NCI-H345 (cell line): Measurements from ENCODE around the gene HNRNPCL1.
"Not testable (repeated sequence)": the region's sequence is repeated elsewhere in the genome, so short reads cannot be mapped to it uniquely, and the experiment has no call there.

Source experiments
- DNase-seq: peaks from one replicate; lab custom pipeline; 2025; lab: John Stamatoyannopoulos, UW

The HNRNPCL1 gene

DNA sequence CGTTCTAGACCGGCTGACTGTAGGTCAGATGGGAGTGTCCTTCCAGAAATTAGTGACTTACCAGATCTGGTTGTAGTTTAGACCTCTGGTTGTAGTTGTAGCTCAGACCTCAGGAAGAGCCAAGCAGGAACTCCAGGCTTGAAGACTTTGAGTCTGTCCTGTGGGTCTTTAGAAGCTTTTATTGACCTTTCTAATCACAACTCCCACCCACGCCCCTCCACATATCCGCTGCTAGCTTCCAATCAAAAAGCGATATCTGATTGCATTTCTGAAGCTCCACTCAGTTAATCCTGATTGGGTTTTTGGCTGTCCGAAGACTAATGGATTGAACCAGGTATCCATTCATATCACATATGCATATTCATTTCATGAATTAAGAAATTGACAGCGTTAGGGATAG is at the start of gene HNRNPCL1:
TSS of gene HNRNPCL1 (minus strand) at position 101 of the 400 bp plus-strand sequence. CDS start 431 bp downstream, outside the sequence.
- DNase-seq: not testable (repeated sequence)

DNA sequence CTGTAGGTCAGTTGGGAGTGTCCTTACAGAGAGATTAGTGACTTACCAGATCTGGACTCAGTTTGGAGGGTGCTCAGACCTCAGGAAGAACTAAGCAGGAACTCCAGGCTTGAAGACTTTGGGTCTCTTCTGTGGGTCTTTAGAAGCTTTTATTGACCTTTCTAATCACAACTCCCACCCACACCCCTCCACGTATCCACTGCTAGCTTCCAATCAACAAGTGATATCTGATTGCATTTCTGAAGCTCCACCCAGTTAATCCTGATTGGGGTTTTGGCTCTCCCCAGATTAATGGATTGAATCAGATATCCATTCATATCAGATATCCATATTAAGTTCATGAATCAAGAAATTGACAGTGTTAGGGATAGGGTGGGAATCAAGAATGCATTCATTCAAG is 49.6 kb upstream of the HNRNPCL1 start, which contains the start of gene PRAMEF10:
TSS of gene PRAMEF10 (minus strand) at position 101 of the 400 bp plus-strand sequence. CDS start 2,423 bp downstream, outside the sequence.
- not testable (repeated sequence) for DNase-seq

- DNase-seq: not testable (repeated sequence)
Observed at GRCh38 chr1:12886101-12886500, 37.6 kb upstream of the HNRNPCL1 start, which contains the start of gene PRAMEF4. PRAMEF4 (minus strand) TSS chr1:12886201; CDS start chr1:12883394, 2,807 bp downstream.

- DNase-seq: not testable (repeated sequence)
Observed at GRCh38 chr1:12878453-12878852, 29.9 kb upstream of the HNRNPCL1 start.

DNA sequence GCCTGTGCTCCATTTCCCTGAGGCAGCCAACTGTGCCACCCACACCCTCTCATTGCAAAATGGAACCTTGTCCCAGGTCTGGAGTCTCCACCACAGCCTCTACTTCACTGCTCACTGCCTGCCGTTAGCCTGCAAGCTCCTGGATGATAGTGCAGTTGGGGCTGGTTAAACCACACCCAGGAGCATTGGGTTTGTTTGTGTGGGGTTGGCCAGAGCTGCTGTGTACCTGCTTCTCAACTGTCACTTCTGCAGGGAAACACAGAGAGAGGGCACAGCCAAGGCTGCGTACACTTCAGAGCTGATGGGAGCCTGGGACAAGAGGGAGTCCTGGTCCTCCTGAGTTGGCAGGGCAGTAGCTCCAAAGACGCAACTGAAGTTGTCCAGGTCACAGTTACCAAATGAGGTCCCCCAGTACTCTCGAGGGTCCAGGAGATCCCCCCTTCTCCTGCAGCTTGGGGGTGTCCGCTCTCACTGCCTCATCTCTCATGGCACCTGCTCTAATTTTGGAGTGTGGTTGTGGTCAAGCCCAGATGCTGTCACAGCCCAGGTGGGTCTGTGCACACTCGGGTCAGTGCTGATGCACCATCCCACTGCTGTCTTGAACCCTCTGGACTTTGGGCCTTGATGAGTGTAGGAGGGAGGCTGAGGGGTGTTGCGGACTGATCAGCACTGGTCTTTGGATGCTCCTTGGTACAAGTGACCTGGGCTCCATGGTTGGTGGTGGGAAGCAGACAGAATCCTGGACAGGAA is 14.8 kb upstream of the HNRNPCL1 start:
- not testable (repeated sequence) for DNase-seq

- not testable (repeated sequence) for DNase-seq
Observed at GRCh38 chr1:12856786-12857185, 8.3 kb upstream of the HNRNPCL1 start, which contains the start of gene PRAMEF2. PRAMEF2 (plus strand) TSS chr1:12857086; CDS start chr1:12859010, 1,924 bp downstream.

DNA sequence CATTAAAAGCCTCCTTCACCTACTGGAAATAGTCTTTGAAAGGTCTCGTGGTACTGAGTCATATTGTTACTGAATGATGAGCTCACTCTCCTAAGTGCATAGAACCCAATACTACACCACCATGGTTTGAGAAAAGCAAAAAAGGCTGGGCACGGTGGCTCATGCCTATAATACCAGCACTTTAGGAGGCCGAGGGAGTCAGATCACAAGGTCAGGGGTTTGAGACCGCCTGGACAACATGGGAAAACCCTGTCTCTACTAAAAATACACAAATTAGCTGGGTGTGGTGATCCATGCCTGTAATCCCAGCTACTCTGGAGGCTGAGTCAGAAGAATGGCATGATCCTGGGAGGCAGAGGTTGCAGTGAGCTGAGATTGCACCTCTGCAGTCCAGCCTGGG is 3.3 kb upstream of the HNRNPCL1 start:
- no peak for DNase-seq

- DNase-seq: not testable (repeated sequence)
Observed at GRCh38 chr1:12833251-12833650, 15.3 kb downstream of the HNRNPCL1 start.

- DNase-seq: not testable (repeated sequence)
Observed at GRCh38 chr1:12831310-12831709, 17.2 kb downstream of the HNRNPCL1 start, which contains the start of gene PRAMEF11. PRAMEF11 (minus strand) TSS chr1:12831410; CDS start chr1:12828789, 2,621 bp downstream.

GRCh38 chr1:12819061-12819460 is 29.5 kb downstream of the HNRNPCL1 start:
- not testable (repeated sequence) for DNase-seq

DNA sequence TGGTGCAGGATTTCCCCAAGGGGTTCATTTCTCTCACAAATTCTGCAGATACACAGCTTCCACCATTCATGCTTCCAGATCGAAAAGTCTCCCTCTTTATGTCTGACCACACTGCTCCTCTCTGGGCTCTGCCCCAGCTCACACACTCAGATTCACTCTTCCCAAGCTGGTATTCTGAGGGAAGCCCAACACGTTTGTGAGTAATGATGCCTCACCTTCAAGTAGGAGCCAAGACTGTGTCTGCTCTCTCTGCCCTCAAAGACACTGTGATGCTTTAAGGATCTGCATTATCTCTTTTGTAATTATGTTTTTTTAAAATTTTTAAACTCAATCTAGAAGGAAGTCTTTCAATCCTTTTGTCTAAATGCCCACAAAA is 37.1 kb downstream of the HNRNPCL1 start:
- no peak for DNase-seq

- DNase-seq: no peak
Observed at GRCh38 chr1:12810691-12811408, 37.7 kb downstream of the HNRNPCL1 start.

- no peak for DNase-seq
Observed at GRCh38 chr1:12809933-12810332, 38.6 kb downstream of the HNRNPCL1 start.

GRCh38 chr1:12799730-12800129 is 48.8 kb downstream of the HNRNPCL1 start:
- no peak for DNase-seq

DNA sequence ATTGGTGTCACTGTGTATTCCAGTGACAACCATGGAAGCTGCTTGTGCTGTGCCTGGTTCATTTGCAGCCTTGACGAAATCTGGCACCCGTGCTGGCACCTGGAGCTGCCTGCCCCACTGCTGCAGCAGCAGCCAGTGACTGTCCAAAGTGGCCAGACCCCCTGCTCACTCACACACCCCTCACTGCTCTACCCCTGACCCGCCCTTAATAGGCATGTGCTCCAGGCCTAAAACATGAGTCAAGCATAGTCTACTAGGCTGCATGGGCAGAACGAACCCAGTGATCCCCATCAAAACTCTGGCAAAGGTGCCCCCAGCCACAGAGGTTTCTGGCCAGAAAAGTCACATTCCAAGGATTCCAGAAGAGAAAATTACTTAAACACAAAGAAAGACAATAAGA is 49.6 kb downstream of the HNRNPCL1 start:
- DNase-seq: no peak
